Measurements from ENCODE around the gene HGS. TPM values are rescaled to one million over a fixed set of nuclear protein-coding genes. Genes with fewer than 3 reads are reported as not detected.

The HGS gene
- total and polyA plus RNA-seq, 2 of the 8 experiments (the other 6 are each of a cell fraction or from before 2014, with no cell fraction given) = 80.8 to 99.7 TPM

DNA sequence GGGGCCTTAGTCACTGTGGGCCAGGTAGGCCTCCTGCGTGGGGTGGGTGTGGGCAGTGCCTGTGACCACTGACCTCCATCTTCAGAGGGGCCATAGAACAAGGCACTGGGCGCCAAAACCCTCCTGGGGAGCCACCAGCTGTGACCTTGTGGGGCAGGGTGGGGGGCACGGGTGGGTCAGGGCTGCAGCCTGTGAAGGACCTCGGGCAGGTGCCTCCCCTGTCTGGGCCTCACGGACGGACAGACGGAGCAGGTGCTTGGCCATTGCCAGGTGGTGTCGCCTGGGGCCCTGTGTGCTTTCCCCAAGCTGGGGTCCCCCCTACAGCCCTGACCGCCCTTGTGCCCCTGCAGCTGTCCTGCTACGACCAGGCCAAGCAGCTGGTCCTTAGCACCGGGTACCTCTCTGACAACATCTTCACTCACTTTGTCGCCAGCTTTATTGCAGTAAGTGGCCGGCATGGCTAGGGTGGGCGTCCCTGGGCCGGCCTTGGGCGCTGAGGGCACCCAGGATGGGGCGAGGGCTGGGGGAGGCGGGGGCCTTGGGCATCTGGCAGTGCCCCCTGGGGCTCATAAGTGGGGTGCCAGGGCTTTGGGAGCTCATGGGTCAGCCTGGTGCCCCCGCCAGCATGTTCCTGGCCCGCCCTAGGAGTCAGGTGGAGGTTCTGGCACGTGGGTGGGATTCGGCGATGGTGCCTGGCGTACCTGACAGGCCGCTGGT, 33.4 kb downstream of the HGS start (continued):
- no peak for TF ChIP-seq BACH1 (IDR thresholded peaks at IDR 0.05; ENCODE audit: low read length)
- TF ChIP-seq EGR1 (IDR thresholded peaks at IDR 0.05; ENCODE audit: borderline replicate concordance, low read depth, low read length) = no peak
- TF ChIP-seq CTBP2 (IDR thresholded peaks at IDR 0.05; ENCODE audit: borderline replicate concordance, insufficient read depth, insufficient read length, low read length) = no peak
- TF ChIP-seq POLR2A (IDR thresholded peaks at IDR 0.05; ENCODE audit: control extremely low read depth in 1 of 2, low read depth in 2 of 2, low read length in 2 of 2) = no peak
- TF ChIP-seq, protein P1, sequence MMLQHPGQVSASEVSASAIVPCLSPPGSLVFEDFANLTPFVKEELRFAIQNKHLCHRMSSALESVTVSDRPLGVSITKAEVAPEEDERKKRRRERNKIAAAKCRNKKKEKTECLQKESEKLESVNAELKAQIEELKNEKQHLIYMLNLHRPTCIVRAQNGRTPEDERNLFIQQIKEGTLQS (IDR thresholded peaks at IDR 0.05; ENCODE audit: insufficient read depth, low read depth, low read length) = no peak

Measured in H1 (cell line).